Parathyroid adenoma (tissue), 2 donors: Measurements from ENCODE around the gene ADA.

ENCODE experiments used
- H2AFZ ChIP-seq: fragments of 300-600 bp; sonication (generic); one replicate; pipeline ENCODE4 v1.7.0; 2017; ENCODE audit warnings: antibody characterized with exemption, mild to moderate bottlenecking
- H3K27ac ChIP-seq: fragments of 300-600 bp; sonication (generic); one replicate; pipeline ENCODE4 v1.7.0; 2017
- H3K27me3 ChIP-seq: fragments of 300-600 bp; sonication (generic); one replicate; pipeline ENCODE4 v1.7.0; 2017; ENCODE audit warnings: low read length; ENCODE audit not compliant: control insufficient read depth, insufficient read depth
- H3K36me3 ChIP-seq: fragments of 300-600 bp; sonication (generic); one replicate; pipeline ENCODE4 v1.7.0; 2017; ENCODE audit warnings: low read length; ENCODE audit not compliant: control insufficient read depth, insufficient read depth
- H3K4me1 ChIP-seq: fragments of 300-600 bp; sonication (generic); one replicate; pipeline ENCODE4 v1.7.0; 2017; ENCODE audit warnings: control low read depth
- H3K4me2 ChIP-seq: fragments of 300-600 bp; sonication (generic); one replicate; pipeline ENCODE4 v1.7.0; 2017; ENCODE audit warnings: low read length
- H3K4me3 ChIP-seq: fragments of 300-600 bp; sonication (generic); one replicate; pipeline ENCODE4 v1.7.0; 2017; ENCODE audit warnings: low read depth, low read length
- H3K79me2 ChIP-seq: fragments of 300-600 bp; sonication (generic); one replicate; pipeline ENCODE4 v1.7.0; 2017; ENCODE audit warnings: control low read depth
- H3K9ac ChIP-seq: fragments of 300-600 bp; sonication (generic); one replicate; pipeline ENCODE4 v1.7.0; 2017; ENCODE audit warnings: mild to moderate bottlenecking
- H3K9me3 ChIP-seq: fragments of 300-600 bp; sonication (generic); one replicate; pipeline ENCODE4 v1.7.0; 2017; ENCODE audit warnings: low read length; ENCODE audit not compliant: control insufficient read depth
- TF ChIP-seq, protein P1 (sequence below): fragments of 300-600 bp; sonication (generic); IDR thresholded peaks from one replicate; pipeline ENCODE4 v1.7.0; 2017; ENCODE audit warnings: antibody characterized with exemption, mild to moderate bottlenecking
- donor health status: primary hyperparathyroidism.

ADA gene

DNA sequence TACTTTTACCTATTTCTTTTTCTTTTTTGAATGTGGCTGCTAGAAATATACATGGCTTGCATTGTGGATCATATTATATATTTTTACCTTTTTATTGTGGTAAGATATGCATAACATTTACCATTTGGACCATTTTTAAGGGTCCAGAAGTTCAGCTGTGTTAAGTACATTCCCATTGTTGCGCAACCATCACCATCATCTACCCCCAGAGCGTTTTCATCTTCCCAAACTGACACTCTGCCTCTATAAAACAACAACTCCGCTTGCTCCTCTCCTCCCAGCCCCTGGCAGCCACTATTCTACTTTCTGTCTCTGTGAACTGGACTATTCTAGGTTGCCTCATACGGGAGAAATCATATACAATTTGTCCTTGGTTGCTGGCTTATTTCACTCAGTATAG is 35.4 kb upstream of the ADA start:
- H3K4me3 ChIP-seq, result no peak overlapping the region

DNA sequence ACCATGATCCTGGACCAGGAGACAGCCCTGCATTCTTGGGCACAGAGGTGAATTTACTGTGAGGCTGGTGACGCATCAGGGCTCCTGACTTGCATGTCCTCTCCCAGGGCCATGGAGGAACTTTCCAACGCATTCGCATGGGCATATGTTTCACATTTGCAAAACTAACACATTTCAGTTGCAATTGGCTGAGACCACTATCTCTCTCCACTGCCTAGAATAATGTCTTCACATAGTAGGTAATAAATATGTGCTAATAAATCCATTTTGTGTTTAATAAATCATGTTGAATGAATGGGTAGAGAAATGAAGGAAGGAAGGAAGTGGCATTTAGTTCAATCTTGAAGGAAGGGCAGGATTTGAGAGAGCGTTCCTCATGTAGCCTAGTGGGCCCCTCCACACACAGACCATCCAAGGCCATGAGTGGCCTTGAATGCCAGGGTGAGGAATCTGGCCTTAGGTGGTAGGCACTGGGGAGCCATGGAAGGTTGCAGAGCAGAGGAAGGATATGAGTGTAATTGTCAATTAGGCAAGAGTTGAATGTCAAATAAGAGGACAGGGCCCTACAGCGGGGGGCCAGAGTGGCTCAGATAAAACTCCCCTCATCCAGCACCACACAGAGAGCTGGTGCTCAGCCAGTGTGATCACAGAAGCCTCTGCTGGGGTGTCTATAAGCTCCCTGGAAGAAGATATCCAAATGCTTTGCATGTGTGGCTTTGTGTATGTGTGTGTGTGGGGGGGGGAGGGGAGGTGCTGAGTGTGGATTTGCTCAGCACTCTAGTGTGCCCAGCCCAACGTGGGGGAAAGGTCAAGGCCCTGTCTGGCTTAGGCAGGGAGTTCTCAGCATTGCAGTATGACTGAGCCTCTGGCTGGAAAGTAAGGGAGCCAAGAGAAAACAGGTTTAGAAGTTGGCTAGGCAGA is 32.8 kb upstream of the ADA start:
- Histone ChIP-seq H3K36me3 (no peaks in the 10 kb centered on the region), H3K9me3 (no peaks in the 10 kb centered on the region), H2AFZ (peak overlapping the region; percentile 16), H3K9ac (no peak overlapping the region), H3K4me1 (no peaks in the 10 kb centered on the region), H3K4me3 (no peak overlapping the region), H3K4me2 (no peak overlapping the region), H3K27me3 (no peaks in the 10 kb centered on the region), H3K27ac (no peak overlapping the region), H3K79me2 (no peaks in the 10 kb centered on the region)
- TF ChIP-seq, protein P1, sequence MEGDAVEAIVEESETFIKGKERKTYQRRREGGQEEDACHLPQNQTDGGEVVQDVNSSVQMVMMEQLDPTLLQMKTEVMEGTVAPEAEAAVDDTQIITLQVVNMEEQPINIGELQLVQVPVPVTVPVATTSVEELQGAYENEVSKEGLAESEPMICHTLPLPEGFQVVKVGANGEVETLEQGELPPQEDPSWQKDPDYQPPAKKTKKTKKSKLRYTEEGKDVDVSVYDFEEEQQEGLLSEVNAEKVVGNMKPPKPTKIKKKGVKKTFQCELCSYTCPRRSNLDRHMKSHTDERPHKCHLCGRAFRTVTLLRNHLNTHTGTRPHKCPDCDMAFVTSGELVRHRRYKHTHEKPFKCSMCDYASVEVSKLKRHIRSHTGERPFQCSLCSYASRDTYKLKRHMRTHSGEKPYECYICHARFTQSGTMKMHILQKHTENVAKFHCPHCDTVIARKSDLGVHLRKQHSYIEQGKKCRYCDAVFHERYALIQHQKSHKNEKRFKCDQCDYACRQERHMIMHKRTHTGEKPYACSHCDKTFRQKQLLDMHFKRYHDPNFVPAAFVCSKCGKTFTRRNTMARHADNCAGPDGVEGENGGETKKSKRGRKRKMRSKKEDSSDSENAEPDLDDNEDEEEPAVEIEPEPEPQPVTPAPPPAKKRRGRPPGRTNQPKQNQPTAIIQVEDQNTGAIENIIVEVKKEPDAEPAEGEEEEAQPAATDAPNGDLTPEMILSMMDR, result no peak

More for the DNA sequence above, 35.4 kb upstream of the ADA start:
- Histone ChIP-seq H3K9me3 (no peaks in the 10 kb centered on the region), H3K79me2 (no peaks in the 10 kb centered on the region), H3K27ac (no peak overlapping the region), H3K4me1 (no peaks in the 10 kb centered on the region), H3K36me3 (no peaks in the 10 kb centered on the region), H3K9ac (no peak overlapping the region), H2AFZ (no peak overlapping the region), H3K4me2 (no peak overlapping the region), H3K27me3 (no peaks in the 10 kb centered on the region)
- TF ChIP-seq, protein P1, result no peak

DNA sequence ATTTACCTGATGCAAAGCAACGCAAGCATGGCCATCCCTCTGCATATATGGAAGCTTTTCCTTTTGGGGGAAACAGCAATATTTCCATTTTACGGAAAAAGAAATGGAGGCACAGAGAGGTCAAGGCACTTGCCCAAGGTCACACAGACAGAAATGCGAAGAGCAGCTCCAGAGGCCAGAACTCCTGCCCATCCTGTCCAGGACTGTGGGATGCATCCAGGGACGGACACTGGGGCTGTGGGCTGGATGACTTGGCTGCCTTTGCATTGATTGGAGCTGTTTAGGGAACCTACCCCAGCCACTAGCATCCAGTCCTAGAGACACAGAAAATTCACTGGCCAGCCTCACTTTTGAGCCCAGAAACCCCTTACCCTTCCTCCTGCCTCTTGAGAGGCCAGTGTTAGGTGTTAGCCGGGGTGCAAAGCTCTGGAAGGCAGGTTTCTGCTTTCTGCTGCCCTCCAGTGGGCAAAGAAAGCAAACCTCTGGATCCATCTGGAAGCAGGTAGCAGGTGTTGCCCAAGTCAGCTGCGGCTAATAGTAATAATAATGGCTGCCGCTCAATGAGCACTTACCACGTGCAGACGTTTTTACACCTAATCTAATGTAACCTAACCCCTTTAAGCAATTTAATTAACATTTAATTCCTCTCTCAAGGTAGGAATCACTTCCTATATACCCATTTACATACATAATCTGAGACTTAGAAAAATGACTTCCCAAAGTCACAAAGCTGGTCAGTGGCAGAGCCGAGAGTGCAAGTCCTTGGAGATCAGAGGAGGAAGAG is 32.0 kb upstream of the ADA start:
- H3K4me1 ChIP-seq, result no peaks in the 10 kb centered on the region
- no peaks in the 10 kb centered on the region for H3K79me2 ChIP-seq

DNA sequence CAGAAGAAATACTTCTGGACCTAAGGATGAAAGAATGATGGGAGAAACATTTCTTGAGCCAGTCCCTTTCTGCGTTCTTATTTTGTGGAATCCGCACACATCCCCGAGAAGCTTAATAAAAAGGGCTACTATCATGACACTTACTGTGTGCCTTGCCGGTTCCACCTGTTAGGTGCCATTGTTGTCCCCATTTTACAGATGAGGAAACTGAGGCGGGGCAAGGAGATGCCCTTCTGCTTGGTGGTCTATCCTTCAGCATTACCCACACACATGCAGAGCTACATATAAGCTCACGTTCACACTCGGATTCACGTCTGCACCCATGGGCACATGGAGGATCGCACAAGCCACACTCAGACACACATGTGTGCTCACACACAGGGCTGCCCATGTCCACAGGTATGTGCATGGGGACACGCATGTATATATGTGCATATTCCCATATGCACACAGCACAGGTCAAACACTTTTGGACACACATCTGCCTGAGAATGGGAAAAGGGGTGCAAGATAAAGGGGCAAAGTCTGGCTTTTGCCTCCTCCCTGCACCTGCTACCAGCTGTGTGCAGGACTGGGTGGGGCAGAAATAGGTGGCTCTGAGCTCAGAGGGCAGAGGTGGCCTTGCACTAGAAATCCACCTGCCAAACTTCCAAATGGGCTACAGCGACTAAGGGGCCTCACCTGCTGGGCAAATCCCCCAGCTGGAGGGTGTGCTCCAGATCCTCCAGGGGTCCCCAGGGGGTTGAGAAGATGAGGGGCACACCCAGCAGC is 30.5 kb upstream of the ADA start:
- no peak overlapping the region for H3K4me2 ChIP-seq
- H2AFZ ChIP-seq, result no peak overlapping the region
- no peaks in the 10 kb centered on the region for H3K27me3 ChIP-seq
- no peak overlapping the region for H3K9ac ChIP-seq
- no peak overlapping the region for H3K4me3 ChIP-seq
- H3K27ac ChIP-seq, result no peak overlapping the region
- TF ChIP-seq, protein P1, result no peak
- no peaks in the 10 kb centered on the region for H3K9me3 ChIP-seq
- H3K36me3 ChIP-seq, result no peaks in the 10 kb centered on the region
- no peaks in the 10 kb centered on the region for H3K79me2 ChIP-seq
- no peaks in the 10 kb centered on the region for H3K4me1 ChIP-seq

More for the DNA sequence above, 32.0 kb upstream of the ADA start:
- Histone ChIP-seq H3K4me3 (no peak overlapping the region), H3K9me3 (no peaks in the 10 kb centered on the region), H3K4me2 (no peak overlapping the region), H3K36me3 (no peaks in the 10 kb centered on the region), H3K27me3 (no peaks in the 10 kb centered on the region), H2AFZ (peak overlapping the region; percentile 13), H3K27ac (no peak overlapping the region), H3K9ac (no peak overlapping the region)
- TF ChIP-seq, protein P1, result peak; percentile 66
